GM19099 (cell line): ENCODE data around the gene MTCH2.

ENCODE experiments used
- POLR2A ChIP-seq: IDR thresholded peaks from 3 replicates; pipeline ENCODE4 v1.6.1; 2011; ENCODE audit warnings: low read depth; ENCODE audit not compliant: insufficient read length; ENCODE audit errors: extremely low read depth

MTCH2 gene

GRCh38 chr11:47603295-47603694, 39.1 kb downstream of the MTCH2 start:
- no peak for TF ChIP-seq POLR2A

- TF ChIP-seq POLR2A = no peak
Observed at GRCh38 chr11:47599902-47600301, 42.5 kb downstream of the MTCH2 start.

- TF ChIP-seq POLR2A = no peak
Observed at GRCh38 chr11:47595967-47596366, 46.4 kb downstream of the MTCH2 start.

GRCh38 chr11:47595029-47595428, 47.3 kb downstream of the MTCH2 start:
- TF ChIP-seq POLR2A = no peak

GRCh38 chr11:47593934-47594855, 48.2 kb downstream of the MTCH2 start, which contains the start of gene C1QTNF4:
Gene C1QTNF4, minus strand, starts transcription at chr11:47594411. Its CDS starts 3,601 bp downstream, at chr11:47590810.
- no peak for TF ChIP-seq POLR2A

- no peak for TF ChIP-seq POLR2A
Observed at GRCh38 chr11:47593492-47593933, 48.8 kb downstream of the MTCH2 start.

GRCh38 chr11:47592970-47593369, 49.4 kb downstream of the MTCH2 start:
- no peak for TF ChIP-seq POLR2A

GRCh38 chr11:47592251-47592650, 50.1 kb downstream of the MTCH2 start:
- TF ChIP-seq POLR2A = no peak

GRCh38 chr11:47591764-47592163, 50.6 kb downstream of the MTCH2 start:
- no peak for TF ChIP-seq POLR2A

- no peak for TF ChIP-seq POLR2A
Observed at GRCh38 chr11:47589977-47590861, 52.1 kb downstream of the MTCH2 start.

GRCh38 chr11:47589584-47589976, 52.8 kb downstream of the MTCH2 start:
- TF ChIP-seq POLR2A = no peak

GRCh38 chr11:47589118-47589517, 53.2 kb downstream of the MTCH2 start:
- no peak for TF ChIP-seq POLR2A

GRCh38 chr11:47587723-47588326, 54.5 kb downstream of the MTCH2 start:
- no peak for TF ChIP-seq POLR2A

GRCh38 chr11:47587039-47587716, 55.2 kb downstream of the MTCH2 start:
- no peak for TF ChIP-seq POLR2A
